WTC11 (cell line): ENCODE results near the gene KCNJ4. TPM values are rescaled to one million over a fixed set of nuclear protein-coding genes. Genes with fewer than 3 reads are reported as not detected.

ENCODE experiments used
- ATAC-seq: fragments of 200-7000 bp; cut with Tn5 transposase; 2 replicates; pipeline ENCODE4 v1.10.0; 2021; ENCODE audit warnings: mild to moderate bottlenecking, moderate library complexity
- CTCF ChIA-PET: fragments of 300-600 bp; sonication (Branson Sonifier 250); formaldehyde crosslinking; loops from one replicate; lab custom pipeline; 2021; ENCODE audit warnings: antibody characterized with exemption; lab: Charles Lee
- POLR2A ChIA-PET: fragments of 350-600 bp; sonication (Branson Sonifier 250); formaldehyde crosslinking; loops from one replicate; lab custom pipeline; 2021; ENCODE audit warnings: antibody characterized with exemption; lab: Charles Lee
- DNase-seq: peaks from one replicate; pipeline ENCODE4 v3.0.0; 2021; ENCODE audit warnings: low spot score
- H3K27ac Mint-ChIP-seq: 2 replicates; pipeline ENCODE4 v1.8.0; 2021; ENCODE audit warnings: mixed read lengths
- H3K27me3 Mint-ChIP-seq: 2 replicates; pipeline ENCODE4 v1.8.0; 2021; ENCODE audit warnings: low read depth, mild to moderate bottlenecking, moderate library complexity, mixed read lengths
- H3K36me3 Mint-ChIP-seq: 2 replicates; pipeline ENCODE4 v1.8.0; 2021; ENCODE audit warnings: mixed read lengths
- H3K4me1 Mint-ChIP-seq: 2 replicates; pipeline ENCODE4 v1.8.0; 2022; ENCODE audit warnings: mixed read lengths
- H3K4me3 Mint-ChIP-seq: 2 replicates; pipeline ENCODE4 v1.8.0; 2021; ENCODE audit warnings: mild to moderate bottlenecking, moderate library complexity, mixed read lengths
- H3K9me3 Mint-ChIP-seq: 2 replicates; pipeline ENCODE4 v1.8.0; 2021; ENCODE audit warnings: mixed read lengths
- GTF2I ChIP-seq: fragments of 250-450 bp; sonication (Bioruptor Pico); conservative IDR thresholded peaks from 2 replicates; pipeline ENCODE4 v1.4.0; 2021; ENCODE audit warnings: mild to moderate bottlenecking
- IRF2 ChIP-seq: sonication (generic); formaldehyde crosslinking; IDR thresholded peaks from 2 replicates; pipeline ENCODE4 v1.8.0; 2022; ENCODE audit warnings: low read depth, missing genetic modification reagents, borderline replicate concordance
- KAT7 ChIP-seq: sonication (generic); formaldehyde crosslinking; IDR thresholded peaks from 2 replicates; pipeline ENCODE4 v1.8.1; 2023; ENCODE audit warnings: missing genetic modification reagents, mild to moderate bottlenecking, borderline replicate concordance
- SP1 ChIP-seq: sonication (generic); formaldehyde crosslinking; conservative IDR thresholded peaks from 2 replicates; pipeline ENCODE4 v1.8.1; 2022; ENCODE audit warnings: missing genetic modification reagents
- TEAD1 ChIP-seq: sonication (generic); formaldehyde crosslinking; IDR thresholded peaks from 2 replicates; pipeline ENCODE4 v1.8.0; 2022; ENCODE audit warnings: mild to moderate bottlenecking, missing genetic modification reagents
- TEAD4 ChIP-seq: sonication (generic); formaldehyde crosslinking; IDR thresholded peaks from 2 replicates; pipeline ENCODE4 v1.8.0; 2022; ENCODE audit warnings: mild to moderate bottlenecking, missing genetic modification reagents
- total RNA-seq: library from RNA; stranded (reverse); gene quantifications from 3 replicates; pipeline ENCODE4 v1.2.3, GENCODE V29; 2021
- TF ChIP-seq, protein P1 (sequence below): sonication (generic); formaldehyde crosslinking; IDR thresholded peaks from 2 replicates; pipeline ENCODE4 v1.8.1; 2023; ENCODE audit warnings: mild to moderate bottlenecking, missing genetic modification reagents, moderate library complexity
- TF ChIP-seq, protein P2 (sequence below): sonication (generic); formaldehyde crosslinking; IDR thresholded peaks from 2 replicates; pipeline ENCODE4 v1.8.1; 2023; ENCODE audit warnings: mild to moderate bottlenecking, moderate library complexity, missing genetic modification reagents
- TF ChIP-seq, protein P3 (sequence below): sonication (generic); formaldehyde crosslinking; IDR thresholded peaks from 2 replicates; pipeline ENCODE4 v1.8.0; 2022; ENCODE audit warnings: mild to moderate bottlenecking, missing genetic modification reagents
- TF ChIP-seq, protein P4 (sequence below): sonication (generic); formaldehyde crosslinking; IDR thresholded peaks from 2 replicates; pipeline ENCODE4 v1.8.1; 2023; ENCODE audit warnings: mild to moderate bottlenecking, missing genetic modification reagents
- TF ChIP-seq, protein P5 (sequence below): sonication (generic); formaldehyde crosslinking; IDR thresholded peaks from 2 replicates; pipeline ENCODE4 v1.8.0; 2023; ENCODE audit warnings: mild to moderate bottlenecking, missing genetic modification reagents

KCNJ4 gene
- total RNA-seq, 1 experiment from 2014 or later: 3.1 TPM

- Mint-ChIP-seq H3K36me3 (no peaks in the 10 kb centered on the region), H3K4me1 (peaks cover 28% of the 10 kb centered on the region), H3K9me3 (no peaks in the 10 kb centered on the region), H3K27me3 (peaks cover 85% of the 10 kb centered on the region), H3K27ac (no peak overlapping the region), H3K4me3 (no peak overlapping the region)
- CTCF ChIA-PET: interaction anchor here (0.7 to 3.2 kb wide), 2 partner anchors 25 to 47 kb away, joined by 3 to 15 read pairs; no protein-coding TSS in a partner anchor
- no peak for TF ChIP-seq TEAD1 (CRISPR knock-in tag)
- TF ChIP-seq, protein P1, sequence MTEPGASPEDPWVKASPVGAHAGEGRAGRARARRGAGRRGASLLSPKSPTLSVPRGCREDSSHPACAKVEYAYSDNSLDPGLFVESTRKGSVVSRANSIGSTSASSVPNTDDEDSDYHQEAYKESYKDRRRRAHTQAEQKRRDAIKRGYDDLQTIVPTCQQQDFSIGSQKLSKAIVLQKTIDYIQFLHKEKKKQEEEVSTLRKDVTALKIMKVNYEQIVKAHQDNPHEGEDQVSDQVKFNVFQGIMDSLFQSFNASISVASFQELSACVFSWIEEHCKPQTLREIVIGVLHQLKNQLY: no peak
- TF ChIP-seq, protein P2, sequence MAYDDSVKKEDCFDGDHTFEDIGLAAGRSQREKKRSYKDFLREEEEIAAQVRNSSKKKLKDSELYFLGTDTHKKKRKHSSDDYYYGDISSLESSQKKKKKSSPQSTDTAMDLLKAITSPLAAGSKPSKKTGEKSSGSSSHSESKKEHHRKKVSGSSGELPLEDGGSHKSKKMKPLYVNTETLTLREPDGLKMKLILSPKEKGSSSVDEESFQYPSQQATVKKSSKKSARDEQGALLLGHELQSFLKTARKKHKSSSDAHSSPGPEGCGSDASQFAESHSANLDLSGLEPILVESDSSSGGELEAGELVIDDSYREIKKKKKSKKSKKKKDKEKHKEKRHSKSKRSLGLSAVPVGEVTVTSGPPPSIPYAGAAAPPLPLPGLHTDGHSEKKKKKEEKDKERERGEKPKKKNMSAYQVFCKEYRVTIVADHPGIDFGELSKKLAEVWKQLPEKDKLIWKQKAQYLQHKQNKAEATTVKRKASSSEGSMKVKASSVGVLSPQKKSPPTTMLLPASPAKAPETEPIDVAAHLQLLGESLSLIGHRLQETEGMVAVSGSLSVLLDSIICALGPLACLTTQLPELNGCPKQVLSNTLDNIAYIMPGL (CRISPR knock-in tag): no peak
- TF ChIP-seq, protein P3, sequence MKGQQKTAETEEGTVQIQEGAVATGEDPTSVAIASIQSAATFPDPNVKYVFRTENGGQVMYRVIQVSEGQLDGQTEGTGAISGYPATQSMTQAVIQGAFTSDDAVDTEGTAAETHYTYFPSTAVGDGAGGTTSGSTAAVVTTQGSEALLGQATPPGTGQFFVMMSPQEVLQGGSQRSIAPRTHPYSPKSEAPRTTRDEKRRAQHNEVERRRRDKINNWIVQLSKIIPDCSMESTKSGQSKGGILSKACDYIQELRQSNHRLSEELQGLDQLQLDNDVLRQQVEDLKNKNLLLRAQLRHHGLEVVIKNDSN: no peak
- ATAC-seq (no peak), DNase-seq (no peak)
- POLR2A ChIA-PET: no interaction called here
These were observed 5.4 kb upstream of the KCNJ4 start for GRCh38 chr22:38460426-38460840.

DNA sequence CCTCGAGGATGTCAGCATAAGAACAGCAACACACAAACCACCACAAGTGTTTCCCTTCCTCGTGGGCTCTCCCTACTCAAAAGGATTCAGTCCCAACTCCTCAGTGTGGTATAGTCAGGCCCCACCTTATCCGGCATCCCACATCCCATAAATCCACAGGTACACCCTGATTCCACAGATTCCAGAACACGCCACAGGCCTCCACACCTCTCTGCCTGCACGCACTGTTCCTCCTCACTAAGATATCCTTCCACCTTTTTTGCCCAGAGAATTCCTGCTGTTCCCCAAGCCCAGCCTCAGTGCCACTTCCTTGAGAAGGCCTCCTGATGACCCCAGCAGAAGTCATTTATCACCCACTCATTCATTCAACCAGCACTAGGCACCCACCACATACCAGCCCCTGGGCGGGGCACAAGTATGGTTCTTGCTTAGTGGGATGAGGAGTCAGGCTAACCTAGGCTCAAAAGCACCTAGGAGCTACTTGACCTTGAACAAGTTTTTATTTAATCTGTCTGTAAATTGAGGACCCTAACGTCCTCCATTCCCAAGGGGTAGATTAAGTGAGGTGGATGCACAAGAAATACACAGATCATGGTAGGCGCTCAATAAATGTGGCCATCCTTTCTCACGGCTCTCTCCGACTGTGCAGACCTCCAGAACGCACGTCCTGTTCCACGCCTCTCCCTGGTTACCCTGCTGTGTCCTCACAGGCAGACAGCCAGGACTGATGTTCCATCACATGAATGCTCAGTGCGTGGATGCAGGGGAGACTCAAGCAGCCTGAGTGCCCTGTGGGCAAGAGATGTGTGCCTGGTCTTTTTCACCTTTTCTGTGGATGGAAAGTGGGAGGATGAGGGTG is 2.1 kb upstream of the KCNJ4 start:
- H3K9me3 Mint-ChIP-seq: no peaks in the 10 kb centered on the region
- no peak overlapping the region for H3K27ac Mint-ChIP-seq
- ATAC-seq (no peak), DNase-seq (no peak)
- TF ChIP-seq, protein P4, sequence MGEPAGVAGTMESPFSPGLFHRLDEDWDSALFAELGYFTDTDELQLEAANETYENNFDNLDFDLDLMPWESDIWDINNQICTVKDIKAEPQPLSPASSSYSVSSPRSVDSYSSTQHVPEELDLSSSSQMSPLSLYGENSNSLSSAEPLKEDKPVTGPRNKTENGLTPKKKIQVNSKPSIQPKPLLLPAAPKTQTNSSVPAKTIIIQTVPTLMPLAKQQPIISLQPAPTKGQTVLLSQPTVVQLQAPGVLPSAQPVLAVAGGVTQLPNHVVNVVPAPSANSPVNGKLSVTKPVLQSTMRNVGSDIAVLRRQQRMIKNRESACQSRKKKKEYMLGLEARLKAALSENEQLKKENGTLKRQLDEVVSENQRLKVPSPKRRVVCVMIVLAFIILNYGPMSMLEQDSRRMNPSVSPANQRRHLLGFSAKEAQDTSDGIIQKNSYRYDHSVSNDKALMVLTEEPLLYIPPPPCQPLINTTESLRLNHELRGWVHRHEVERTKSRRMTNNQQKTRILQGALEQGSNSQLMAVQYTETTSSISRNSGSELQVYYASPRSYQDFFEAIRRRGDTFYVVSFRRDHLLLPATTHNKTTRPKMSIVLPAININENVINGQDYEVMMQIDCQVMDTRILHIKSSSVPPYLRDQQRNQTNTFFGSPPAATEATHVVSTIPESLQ (CRISPR knock-in tag): no peak
- no peak for TF ChIP-seq TEAD4 (CRISPR knock-in tag)
- no peak for TF ChIP-seq IRF2 (CRISPR knock-in tag)
- no peak for TF ChIP-seq GTF2I (CRISPR knock-in tag)
- ChIA-PET POLR2A (no interaction called here), CTCF (no interaction called here)
- H3K27me3 Mint-ChIP-seq: peaks cover 83% of the 10 kb centered on the region
- peaks cover 22% of the 10 kb centered on the region for H3K4me1 Mint-ChIP-seq
- H3K4me3 Mint-ChIP-seq: peak overlapping the region; percentile 63
- H3K36me3 Mint-ChIP-seq: no peaks in the 10 kb centered on the region

GRCh38 chr22:38456272-38456835 is 1.4 kb upstream of the KCNJ4 start:
- Mint-ChIP-seq H3K27me3 (peaks cover 82% of the 10 kb centered on the region), H3K27ac (no peak overlapping the region), H3K4me3 (peak overlapping the region; percentile 63), H3K36me3 (no peaks in the 10 kb centered on the region), H3K4me1 (peaks cover 22% of the 10 kb centered on the region), H3K9me3 (no peaks in the 10 kb centered on the region)
- POLR2A ChIA-PET: no interaction called here
- DNase-seq (no peak), ATAC-seq (no peak; the same call in none of the 2 replicates)
- CTCF ChIA-PET: interaction anchor here (0.6 kb wide), 1 partner anchor 40 kb away, joined by 3 read pairs; no protein-coding TSS in a partner anchor
- TF ChIP-seq SP1 (peak; percentile 35; the same call in 1 of the 2 replicates), KAT7 (CRISPR knock-in tag) (no peak)
- TF ChIP-seq, protein P5, sequence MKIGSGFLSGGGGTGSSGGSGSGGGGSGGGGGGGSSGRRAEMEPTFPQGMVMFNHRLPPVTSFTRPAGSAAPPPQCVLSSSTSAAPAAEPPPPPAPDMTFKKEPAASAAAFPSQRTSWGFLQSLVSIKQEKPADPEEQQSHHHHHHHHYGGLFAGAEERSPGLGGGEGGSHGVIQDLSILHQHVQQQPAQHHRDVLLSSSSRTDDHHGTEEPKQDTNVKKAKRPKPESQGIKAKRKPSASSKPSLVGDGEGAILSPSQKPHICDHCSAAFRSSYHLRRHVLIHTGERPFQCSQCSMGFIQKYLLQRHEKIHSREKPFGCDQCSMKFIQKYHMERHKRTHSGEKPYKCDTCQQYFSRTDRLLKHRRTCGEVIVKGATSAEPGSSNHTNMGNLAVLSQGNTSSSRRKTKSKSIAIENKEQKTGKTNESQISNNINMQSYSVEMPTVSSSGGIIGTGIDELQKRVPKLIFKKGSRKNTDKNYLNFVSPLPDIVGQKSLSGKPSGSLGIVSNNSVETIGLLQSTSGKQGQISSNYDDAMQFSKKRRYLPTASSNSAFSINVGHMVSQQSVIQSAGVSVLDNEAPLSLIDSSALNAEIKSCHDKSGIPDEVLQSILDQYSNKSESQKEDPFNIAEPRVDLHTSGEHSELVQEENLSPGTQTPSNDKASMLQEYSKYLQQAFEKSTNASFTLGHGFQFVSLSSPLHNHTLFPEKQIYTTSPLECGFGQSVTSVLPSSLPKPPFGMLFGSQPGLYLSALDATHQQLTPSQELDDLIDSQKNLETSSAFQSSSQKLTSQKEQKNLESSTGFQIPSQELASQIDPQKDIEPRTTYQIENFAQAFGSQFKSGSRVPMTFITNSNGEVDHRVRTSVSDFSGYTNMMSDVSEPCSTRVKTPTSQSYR: no peak
